HUES64 (cell line): ENCODE measurements around the gene SYNPO.

Experiments used
- H3K27ac ChIP-seq: 2 replicates; pipeline ENCODE4 v1.7.0; 2013; ENCODE audit warnings: low read depth, low read length, inconsistent platforms
- H3K27me3 ChIP-seq: 2 replicates; pipeline ENCODE4 v1.6.1; 2013; ENCODE audit warnings: mild to moderate bottlenecking, low read length; ENCODE audit not compliant: insufficient read depth
- H3K36me3 ChIP-seq: 2 replicates; pipeline ENCODE4 v1.6.1; 2013; ENCODE audit warnings: mild to moderate bottlenecking, low read length; ENCODE audit not compliant: insufficient read depth
- H3K4me1 ChIP-seq: 2 replicates; pipeline ENCODE4 v1.6.1; 2013; ENCODE audit warnings: mild to moderate bottlenecking, low read length, moderate library complexity; ENCODE audit not compliant: insufficient read depth
- H3K4me3 ChIP-seq: 2 replicates; pipeline ENCODE4 v1.5.1; 2013; ENCODE audit warnings: mild to moderate bottlenecking, low read length, moderate library complexity
- H3K9ac ChIP-seq: 2 replicates; pipeline ENCODE4 v1.6.1; 2013; ENCODE audit warnings: mild to moderate bottlenecking, low read depth, low read length
- H3K9me3 ChIP-seq: 2 replicates; pipeline ENCODE4 v1.6.1; 2013; ENCODE audit warnings: low read depth, low read length; ENCODE audit not compliant: insufficient read depth
- WGBS: fragments of 150-250, 120-280 bp; methylation state at CpG from one replicate; pipeline ENCODE4 v1.1.7; 2013; ENCODE audit warnings: missing lambda C conversion rate; 5-methylcytosine and 5-hydroxymethylcytosine counted together

SYNPO gene

GRCh38 chr5:150618163-150618562 is 22.3 kb upstream of the SYNPO start:
- peaks cover 9% of the 10 kb centered on the region for H3K4me1 ChIP-seq
- no peak overlapping the region for H3K4me3 ChIP-seq
- H3K36me3 ChIP-seq: no peaks in the 10 kb centered on the region
- WGBS: 88% methylated on average over 9 of the region's 9 CpGs
- H3K27ac ChIP-seq: no peak overlapping the region
- 0 out of 2 replicates have a peak, but pooled peaks cover 2% of the 10 kb centered on the region for H3K27me3 ChIP-seq
- no peaks in the 10 kb centered on the region for H3K9me3 ChIP-seq
- H3K9ac ChIP-seq: no peak overlapping the region

GRCh38 chr5:150618588-150619281 is 21.7 kb upstream of the SYNPO start:
- no peak overlapping the region for H3K9ac ChIP-seq
- WGBS: 93% methylated on average over 17 of the region's 17 CpGs
- peaks cover 5% of the 10 kb centered on the region for H3K27me3 ChIP-seq
- H3K36me3 ChIP-seq: no peaks in the 10 kb centered on the region
- no peaks in the 10 kb centered on the region for H3K9me3 ChIP-seq
- H3K4me1 ChIP-seq: peaks cover 9% of the 10 kb centered on the region
- H3K27ac ChIP-seq: no peak overlapping the region
- no peak overlapping the region for H3K4me3 ChIP-seq

GRCh38 chr5:150619359-150620230 is 20.9 kb upstream of the SYNPO start:
- H3K4me3 ChIP-seq: no peak overlapping the region
- H3K27me3 ChIP-seq: peaks cover 12% of the 10 kb centered on the region
- 64% methylated on average over 24 of the region's 24 CpGs for WGBS
- H3K27ac ChIP-seq: no peak overlapping the region
- H3K9ac ChIP-seq: no peak overlapping the region
- H3K36me3 ChIP-seq: no peaks in the 10 kb centered on the region
- peaks cover 12% of the 10 kb centered on the region for H3K4me1 ChIP-seq
- H3K9me3 ChIP-seq: no peaks in the 10 kb centered on the region

GRCh38 chr5:150621301-150621700 is 19.2 kb upstream of the SYNPO start:
- no peaks in the 10 kb centered on the region for H3K36me3 ChIP-seq

GRCh38 chr5:150622157-150622556 is 18.3 kb upstream of the SYNPO start:
- no peaks in the 10 kb centered on the region for H3K9me3 ChIP-seq
- H3K36me3 ChIP-seq: no peaks in the 10 kb centered on the region
- WGBS: 72% methylated on average over 2 of the region's 2 CpGs
- peaks cover 25% of the 10 kb centered on the region for H3K27me3 ChIP-seq
- H3K27ac ChIP-seq: no peak overlapping the region
- no peak overlapping the region for H3K9ac ChIP-seq
- no peak overlapping the region for H3K4me3 ChIP-seq
- H3K4me1 ChIP-seq: peaks cover 5% of the 10 kb centered on the region; the same call in 1 of the 2 replicates

More at GRCh38 chr5:150621301-150621700, 19.2 kb upstream of the SYNPO start:
- no peak overlapping the region for H3K4me3 ChIP-seq
- peaks cover 5% of the 10 kb centered on the region; the same call in 1 of the 2 replicates for H3K4me1 ChIP-seq
- H3K27ac ChIP-seq: no peak overlapping the region
- peaks cover 25% of the 10 kb centered on the region for H3K27me3 ChIP-seq
- no peak overlapping the region for H3K9ac ChIP-seq
- H3K9me3 ChIP-seq: no peaks in the 10 kb centered on the region
- WGBS: 93% methylated on average over 5 of the region's 5 CpGs

GRCh38 chr5:150623152-150623877 is 17.1 kb upstream of the SYNPO start:
- H3K4me3 ChIP-seq: no peak overlapping the region
- peaks cover 5% of the 10 kb centered on the region; the same call in 1 of the 2 replicates for H3K4me1 ChIP-seq
- 83% methylated on average over 6 of the region's 7 CpGs for WGBS
- no peak overlapping the region for H3K27ac ChIP-seq
- H3K9ac ChIP-seq: no peak overlapping the region
- peaks cover 25% of the 10 kb centered on the region for H3K27me3 ChIP-seq
- no peaks in the 10 kb centered on the region for H3K9me3 ChIP-seq
- H3K36me3 ChIP-seq: no peaks in the 10 kb centered on the region

GRCh38 chr5:150623878-150624216 is 16.6 kb upstream of the SYNPO start:
- H3K9ac ChIP-seq: no peak overlapping the region

GRCh38 chr5:150624334-150625163 is 15.9 kb upstream of the SYNPO start:
- peak overlapping the region; percentile 62 for H3K4me3 ChIP-seq
- no peaks in the 10 kb centered on the region for H3K9me3 ChIP-seq
- H3K27me3 ChIP-seq: peaks cover 25% of the 10 kb centered on the region
- 4% methylated on average over 74 of the region's 74 CpGs for WGBS
- no peak overlapping the region for H3K9ac ChIP-seq
- no peaks in the 10 kb centered on the region for H3K36me3 ChIP-seq
- H3K27ac ChIP-seq: no peak overlapping the region
- peaks cover 5% of the 10 kb centered on the region; the same call in 1 of the 2 replicates for H3K4me1 ChIP-seq

More at GRCh38 chr5:150623878-150624216, 16.6 kb upstream of the SYNPO start:
- WGBS: 83% methylated on average over 5 of the region's 5 CpGs
- Histone ChIP-seq H3K27me3 (peaks cover 25% of the 10 kb centered on the region), H3K36me3 (no peaks in the 10 kb centered on the region), H3K9me3 (no peaks in the 10 kb centered on the region), H3K4me3 (peak overlapping the region; percentile 48; the same call in 1 of the 2 replicates), H3K4me1 (peaks cover 5% of the 10 kb centered on the region; the same call in 1 of the 2 replicates), H3K27ac (no peak overlapping the region)

GRCh38 chr5:150625164-150625535 is 15.3 kb upstream of the SYNPO start:
- no peak overlapping the region for H3K27ac ChIP-seq
- 58% methylated on average over 19 of the region's 19 CpGs for WGBS
- H3K9me3 ChIP-seq: no peaks in the 10 kb centered on the region
- H3K4me3 ChIP-seq: peak overlapping the region; percentile 62
- peaks cover 25% of the 10 kb centered on the region for H3K27me3 ChIP-seq
- H3K4me1 ChIP-seq: peaks cover 5% of the 10 kb centered on the region; the same call in 1 of the 2 replicates
- no peaks in the 10 kb centered on the region for H3K36me3 ChIP-seq
- H3K9ac ChIP-seq: no peak overlapping the region
